GM18507 (cell line): ENCODE measurements around the gene CCSAP.
"Not testable (repeated sequence)": the region's sequence is repeated elsewhere in the genome, so short reads cannot be mapped to it uniquely, and the experiment has no call there.

ENCODE experiments used
- DNase-seq: peaks from one replicate; pipeline ENCODE4 v3.0.0; 2011; ENCODE audit warnings: low read depth; ENCODE audit not compliant: insufficient read length; ENCODE audit errors: extremely low spot score
- FAIRE-seq: peaks from 2 replicates; lab custom pipeline; 2011; peaks lifted over from hg19 to GRCh38; lab: Jason Lieb, UNC

Gene CCSAP

DNA sequence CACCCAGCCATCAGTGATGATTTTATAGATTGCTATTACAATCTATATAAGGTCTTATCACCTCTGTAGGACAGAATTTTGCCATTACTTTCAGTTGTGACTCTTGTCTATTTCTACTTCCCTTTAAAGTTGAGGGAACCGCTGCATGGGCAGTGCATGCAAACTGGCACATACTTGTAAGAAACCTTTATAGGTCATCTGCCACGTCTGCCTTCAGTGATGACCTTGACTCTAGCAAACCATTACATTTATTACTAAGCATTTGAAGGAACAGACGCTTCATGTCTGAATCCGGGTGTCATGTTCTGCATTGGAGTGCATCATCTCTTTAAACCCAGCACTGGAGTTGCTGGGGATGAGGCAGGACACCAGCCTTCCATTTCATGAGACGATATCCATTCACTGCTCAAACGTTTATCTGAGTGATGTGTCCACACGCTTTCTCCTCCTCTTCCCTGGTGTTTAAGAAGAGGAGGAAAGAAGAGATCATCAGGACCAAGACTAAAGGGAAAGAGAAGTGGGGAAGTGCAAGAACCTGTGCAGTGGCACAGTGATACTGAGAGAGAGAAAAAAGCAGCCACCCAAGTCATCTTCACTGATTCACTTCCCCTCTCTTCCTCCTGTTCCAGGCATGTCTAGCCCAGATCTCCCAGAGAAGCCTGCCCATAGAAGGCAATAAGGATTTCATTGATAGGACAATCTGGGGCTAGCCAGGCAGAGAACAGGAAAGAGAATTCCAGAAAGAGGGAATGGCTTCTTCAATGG lies 14.1 kb downstream of the CCSAP start:
- peak; percentile 24 for FAIRE-seq
- DNase-seq = no peak

DNA sequence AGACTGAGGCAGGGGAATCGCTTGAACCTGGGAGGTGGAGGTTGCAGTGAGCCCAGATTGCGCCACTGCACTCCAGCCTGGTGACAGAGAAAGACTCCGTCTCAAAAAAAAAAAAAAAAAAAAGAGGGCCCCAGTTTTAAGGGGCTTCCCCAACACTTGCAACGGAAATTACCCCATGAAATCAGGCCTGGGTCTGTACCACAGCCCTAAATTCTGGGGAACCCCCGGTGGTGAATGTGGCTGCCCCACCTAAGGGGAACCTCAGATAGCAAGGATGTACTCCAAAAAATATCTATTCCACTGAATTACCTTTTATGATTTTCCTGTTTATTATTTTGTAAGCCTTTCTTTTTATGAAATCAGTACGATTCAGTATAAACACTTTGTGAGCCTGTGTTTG lies 15.1 kb downstream of the CCSAP start:
- DNase-seq, FAIRE-seq: not testable (repeated sequence)

GRCh38 chr1:229326601-229327000 lies 16.2 kb downstream of the CCSAP start:
- no peak for FAIRE-seq

DNA sequence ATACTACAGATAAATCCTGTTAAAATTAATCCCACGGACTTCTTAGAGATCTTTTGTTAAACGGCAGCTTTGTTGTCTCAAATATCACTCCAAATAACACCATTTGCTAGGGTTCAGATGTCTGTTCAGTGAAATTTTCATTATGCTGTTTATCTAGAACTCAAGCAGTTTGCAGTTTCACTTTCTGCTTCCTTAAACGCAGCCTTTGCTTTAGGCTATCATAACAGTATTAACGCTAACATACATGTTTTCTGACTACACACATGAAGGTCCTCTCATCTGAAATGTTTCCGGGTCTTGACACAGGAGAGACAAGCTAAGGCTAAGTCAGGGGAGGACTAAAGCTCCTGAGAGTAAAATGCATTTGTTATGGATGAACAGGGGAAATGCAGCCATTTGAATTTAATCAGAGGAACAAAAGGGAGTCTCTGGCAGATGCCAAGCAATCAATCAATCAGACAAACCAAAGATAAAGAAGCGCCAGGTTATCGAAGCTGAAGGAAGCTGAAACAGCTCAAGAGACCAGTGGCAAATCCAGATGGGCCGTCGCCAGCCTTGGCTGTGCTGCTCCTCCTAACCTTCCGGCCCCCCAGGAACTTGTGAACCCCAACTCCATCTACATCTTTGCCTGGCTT lies 16.9 kb downstream of the CCSAP start:
- no peak for DNase-seq

More at GRCh38 chr1:229326601-229327000, 16.2 kb downstream of the CCSAP start:
- DNase-seq = no peak

GRCh38 chr1:229325401-229325800 lies 17.4 kb downstream of the CCSAP start:
- FAIRE-seq (peak; percentile 39), DNase-seq (no peak)

More for the DNA sequence above, 16.9 kb downstream of the CCSAP start:
- peak; percentile 73 for FAIRE-seq

- DNase-seq (no peak), FAIRE-seq (no peak)
These were observed 18.8 kb downstream of the CCSAP start for GRCh38 chr1:229323885-229324553.

DNA sequence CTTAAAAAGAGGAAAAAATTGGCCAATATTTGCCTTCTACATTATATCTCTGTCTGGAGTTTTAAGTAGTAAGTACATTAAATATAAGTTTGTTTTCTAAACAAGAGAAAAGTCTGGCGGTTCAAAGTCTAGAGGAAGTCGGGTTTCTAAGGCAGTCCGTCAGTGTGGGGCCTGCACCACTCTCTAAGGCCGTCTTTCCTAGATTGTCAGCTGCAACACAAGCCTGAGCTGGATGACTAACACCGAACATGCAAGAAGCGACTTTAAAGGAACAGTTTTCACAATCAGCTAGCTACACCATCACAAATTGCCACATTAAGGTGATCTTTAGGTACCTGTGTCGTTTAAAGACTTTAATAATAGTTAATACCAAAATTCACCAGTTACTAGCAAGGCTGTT lies 19.6 kb downstream of the CCSAP start:
- DNase-seq = no peak
- no peak for FAIRE-seq

GRCh38 chr1:229319487-229319886 lies 23.4 kb downstream of the CCSAP start:
- FAIRE-seq = no peak

GRCh38 chr1:229318056-229318455 lies 24.8 kb downstream of the CCSAP start:
- FAIRE-seq (no peak), DNase-seq (no peak)

More at GRCh38 chr1:229319487-229319886, 23.4 kb downstream of the CCSAP start:
- DNase-seq = no peak

DNA sequence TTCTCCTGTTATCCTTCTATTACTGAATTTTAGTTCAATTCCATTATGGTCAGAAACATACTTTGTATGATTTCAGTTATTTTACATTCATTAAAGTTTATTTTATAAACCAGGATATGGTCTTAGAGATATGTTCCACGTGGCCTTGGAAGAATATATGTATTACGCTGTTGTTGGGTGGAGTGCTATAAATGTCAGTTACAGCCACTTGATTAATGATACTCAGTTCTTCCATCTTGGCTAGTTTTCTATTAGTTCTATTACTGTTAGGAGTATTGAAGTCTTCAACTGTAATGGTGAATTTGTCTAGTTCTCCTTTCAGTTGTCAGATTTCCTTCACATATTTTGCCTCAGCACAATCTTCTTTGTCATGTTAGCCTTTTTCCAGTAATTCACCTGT lies 26.7 kb downstream of the CCSAP start:
- FAIRE-seq (no peak), DNase-seq (no peak)

DNA sequence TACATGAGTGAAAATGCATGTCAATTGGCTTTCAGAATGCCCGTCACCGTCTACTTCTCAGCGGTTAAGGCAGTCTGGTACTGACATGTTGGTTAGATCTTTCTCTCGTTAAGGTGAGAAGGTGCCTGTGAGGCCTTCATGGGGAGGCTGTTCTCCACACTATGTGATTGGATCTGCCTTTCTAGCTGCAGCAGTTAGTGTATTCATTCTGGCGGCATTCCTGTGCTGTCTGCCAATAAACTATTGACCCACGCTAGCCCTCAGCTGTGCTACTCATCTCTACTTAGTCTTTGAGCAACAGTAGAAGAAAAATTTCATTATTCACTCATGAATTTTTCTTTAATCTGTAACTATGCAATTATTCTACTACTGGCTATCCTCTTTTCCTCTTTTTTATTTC lies 32.0 kb downstream of the CCSAP start:
- no peak for FAIRE-seq
- DNase-seq = no peak

- no peak for FAIRE-seq
- DNase-seq = no peak
These were observed 33.2 kb downstream of the CCSAP start for GRCh38 chr1:229309684-229310083.

DNA sequence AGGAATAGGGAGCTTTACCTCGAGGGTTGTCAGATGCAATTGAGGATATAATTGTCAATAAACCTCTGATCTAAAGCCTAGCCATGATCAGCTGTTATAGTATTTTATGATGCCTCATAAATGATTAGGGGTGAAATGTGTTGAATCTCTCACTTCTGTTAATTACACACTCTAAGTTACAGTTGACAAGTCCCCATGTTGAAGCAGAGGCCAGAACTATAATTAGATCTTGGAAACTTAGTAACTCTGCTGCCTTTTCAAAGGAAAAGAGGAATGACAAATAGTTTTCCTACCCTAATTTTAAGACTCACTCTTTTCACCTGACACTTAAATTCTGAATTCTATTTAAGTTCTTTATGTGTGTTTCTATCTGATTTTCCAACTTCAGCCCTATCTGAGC lies 33.8 kb downstream of the CCSAP start:
- no peak for DNase-seq
- no peak for FAIRE-seq

- FAIRE-seq = no peak
- DNase-seq = no peak
These were observed 37.5 kb downstream of the CCSAP start for GRCh38 chr1:229305392-229305791.

DNA sequence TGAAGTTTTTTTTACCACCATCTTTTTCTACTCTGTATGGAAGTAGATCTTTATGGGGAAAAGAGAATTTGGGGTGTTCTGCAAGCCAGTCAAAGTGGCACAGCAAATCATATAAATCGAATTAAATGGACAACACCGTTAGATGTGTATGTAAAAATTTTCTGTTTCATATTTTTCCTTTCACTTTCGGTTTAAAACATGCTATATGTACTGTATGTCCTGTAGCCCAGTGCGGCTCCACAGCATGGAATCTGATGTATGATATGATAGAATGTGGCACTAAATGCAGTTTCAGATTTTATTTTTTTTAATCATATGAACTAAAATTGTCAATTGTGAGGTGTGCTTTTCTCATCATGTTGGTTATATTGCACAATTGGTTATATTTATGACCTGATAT lies 39.0 kb downstream of the CCSAP start:
- DNase-seq = no peak

DNA sequence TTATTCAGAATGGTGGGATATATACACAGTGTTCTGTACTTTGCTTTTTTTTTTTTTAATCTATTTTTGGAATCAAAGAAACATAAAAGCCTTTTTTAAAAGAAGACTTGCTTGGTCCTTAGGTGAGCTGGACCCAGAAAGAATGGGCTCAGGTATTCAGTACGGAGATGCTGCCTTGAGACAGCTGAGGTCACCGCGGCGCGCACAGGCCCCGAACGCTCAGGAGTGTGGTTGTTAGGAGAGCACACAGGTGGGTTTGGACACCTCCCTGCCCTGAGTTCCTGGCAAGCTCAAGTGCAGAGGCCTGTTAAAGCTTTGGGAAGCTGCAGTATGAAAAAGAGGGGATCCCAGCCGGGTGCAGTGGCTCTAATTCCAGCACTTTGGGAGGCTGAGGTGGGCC lies 40.1 kb downstream of the CCSAP start:
- FAIRE-seq (no peak), DNase-seq (no peak)

More for the DNA sequence above, 39.0 kb downstream of the CCSAP start:
- FAIRE-seq = no peak

- no peak for DNase-seq
- no peak for FAIRE-seq
These were observed 42.6 kb downstream of the CCSAP start for GRCh38 chr1:229300099-229300757.

DNA sequence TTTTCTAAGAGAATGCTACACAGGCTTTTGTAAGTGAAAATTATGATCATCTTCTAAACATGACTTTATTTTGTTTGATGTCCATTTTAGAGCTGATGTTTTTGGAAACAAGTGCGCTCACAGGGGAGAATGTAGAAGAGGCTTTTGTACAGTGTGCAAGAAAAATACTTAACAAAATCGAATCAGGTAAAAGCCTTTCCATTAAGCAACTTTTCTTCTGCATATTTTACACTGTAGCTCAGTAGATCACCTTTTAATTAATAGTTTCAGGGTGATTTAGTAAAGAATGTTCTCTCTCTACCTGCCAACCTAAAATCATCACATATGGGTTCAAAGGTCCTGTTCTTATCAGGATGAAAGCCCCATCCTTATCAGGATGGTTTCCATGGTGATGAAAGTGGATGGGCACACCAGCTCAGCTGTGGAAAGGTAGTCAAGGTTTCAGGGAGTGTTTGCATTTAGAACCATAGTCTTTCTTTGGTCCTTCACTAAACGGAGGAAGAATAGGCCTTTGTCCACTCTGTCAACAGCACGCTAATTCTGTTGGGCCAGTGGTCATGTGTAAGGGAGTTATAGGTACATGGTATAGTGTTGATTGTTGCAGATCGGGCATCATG lies 43.9 kb downstream of the CCSAP start:
- FAIRE-seq = no peak
- no peak for DNase-seq

- FAIRE-seq (no peak), DNase-seq (no peak)
These were observed 44.4 kb downstream of the CCSAP start for GRCh38 chr1:229298420-229298819.

DNA sequence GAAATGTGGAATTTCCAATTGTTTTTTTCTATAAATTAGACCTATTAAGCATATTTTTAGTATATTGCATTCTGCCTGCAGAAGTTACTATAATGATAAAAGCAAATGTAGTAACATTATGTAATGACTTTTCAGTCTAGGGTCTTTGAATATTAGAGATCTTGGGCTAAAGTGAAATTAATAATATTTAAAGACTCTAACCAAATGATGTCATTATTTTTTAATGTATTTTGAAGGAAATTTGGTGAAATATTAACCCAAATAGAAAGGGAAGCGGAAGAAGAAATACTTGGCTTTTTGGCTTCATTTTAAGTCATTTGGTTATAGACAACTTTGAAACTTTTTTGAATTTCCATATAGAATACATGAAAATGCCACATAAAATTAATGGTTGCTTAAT lies 45.1 kb downstream of the CCSAP start:
- no peak for FAIRE-seq
- DNase-seq = no peak
